Choroid plexus epithelial cell (primary cell): ENCODE results near the gene LENG9.
"Not testable (repeated sequence)": the region's sequence is repeated elsewhere in the genome, so short reads cannot be mapped to it uniquely, and the experiment has no call there.

Source experiments
- DNase-seq: peaks from one replicate; pipeline ENCODE4 v3.0.0-alpha.2; 2010; ENCODE audit warnings: low read depth
- H3K4me3 ChIP-seq: 2 replicates; pipeline ENCODE4 v1.5.1; 2011; ENCODE audit warnings: low read depth, mild to moderate bottlenecking, control low read depth, low read length, moderate library complexity
- CTCF ChIP-seq: conservative IDR thresholded peaks from 2 replicates; pipeline ENCODE4 v1.5.1; 2011; ENCODE audit warnings: low read depth, mild to moderate bottlenecking, control low read depth, inconsistent platforms, low read length, moderate library complexity

LENG9 gene

GRCh38 chr19:54463531-54464043 is at the start of gene LENG9:
TSS of gene LENG9 (minus strand) at chr19:54463778. CDS start at chr19:54463526, 252 bp downstream.
- H3K4me3 ChIP-seq, result peak within 1 kb of the TSS; percentile 72
- peak; percentile 100 for DNase-seq
- no peak for TF ChIP-seq CTCF

- DNase-seq, H3K4me3 ChIP-seq: not testable (repeated sequence)
These were observed 45.8 kb upstream of the LENG9 start for GRCh38 chr19:54509200-54509940.

DNA sequence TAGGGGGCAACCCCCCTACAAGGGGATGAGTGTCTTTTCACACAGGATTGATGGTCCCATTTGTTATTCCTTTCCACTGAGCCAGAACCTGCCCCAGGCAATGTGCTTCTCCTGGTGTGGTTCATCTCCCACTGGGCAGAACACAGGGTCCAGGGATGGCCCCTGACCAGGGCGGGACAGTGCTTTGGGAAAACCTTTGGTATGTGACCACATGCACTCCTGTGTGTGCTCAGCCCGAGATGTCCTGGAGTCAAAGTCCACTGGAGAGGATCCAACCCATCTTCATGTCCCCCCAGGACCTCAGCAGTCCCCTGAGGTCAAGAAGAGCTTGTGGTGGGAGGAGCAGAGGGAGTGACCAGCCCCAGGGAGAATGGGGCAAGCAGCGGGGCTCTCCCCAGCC is 44.9 kb upstream of the LENG9 start:
- not testable (repeated sequence) for H3K4me3 ChIP-seq, DNase-seq

- no peak for TF ChIP-seq CTCF
These were observed 44.2 kb upstream of the LENG9 start for GRCh38 chr19:54507824-54508223.

GRCh38 chr19:54507038-54507717 is 43.6 kb upstream of the LENG9 start:
- not testable (repeated sequence) for H3K4me3 ChIP-seq, DNase-seq

More at GRCh38 chr19:54507824-54508223, 44.2 kb upstream of the LENG9 start:
- H3K4me3 ChIP-seq, result no peak overlapping the region
- no peak for DNase-seq

DNA sequence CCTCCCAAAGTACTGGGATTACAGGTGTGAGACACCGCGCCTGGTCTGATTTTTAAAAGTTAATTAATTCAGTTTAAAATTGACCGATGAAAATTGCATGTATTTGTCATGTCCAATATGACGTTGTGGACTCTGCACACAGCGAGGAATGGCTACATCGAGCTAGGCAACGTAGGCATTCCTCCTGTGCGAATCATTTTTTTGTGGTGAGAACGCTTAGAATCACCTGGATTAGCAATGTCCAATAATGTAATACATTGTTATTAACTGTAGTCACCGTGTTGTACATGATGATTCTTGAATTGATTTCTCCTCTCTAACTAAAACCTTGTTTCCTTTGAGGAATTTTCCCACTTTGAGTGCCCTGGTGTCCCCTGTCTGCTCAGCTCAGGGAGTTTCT is 42.5 kb upstream of the LENG9 start:
- no peak for DNase-seq
- no peak for TF ChIP-seq CTCF
- H3K4me3 ChIP-seq, result no peak overlapping the region

DNA sequence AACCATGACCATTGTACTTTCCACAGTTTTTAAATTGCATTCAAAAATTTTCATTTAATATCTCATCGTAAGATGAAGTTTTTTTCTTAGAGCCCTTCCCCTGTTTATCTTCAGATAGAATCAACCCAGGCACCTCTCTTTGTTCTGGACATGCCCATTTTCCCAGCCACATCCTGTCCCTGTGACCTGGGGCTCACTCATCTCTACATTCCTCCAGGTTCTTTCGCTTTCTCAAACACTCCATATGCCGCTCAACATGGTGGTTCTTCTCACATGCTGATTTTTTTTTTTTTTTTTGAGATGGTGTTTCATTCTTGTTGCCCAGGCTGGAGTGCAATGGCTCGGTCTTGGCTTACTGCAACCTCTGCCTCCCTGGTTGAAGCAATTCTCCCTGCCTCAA is 42.0 kb upstream of the LENG9 start:
- DNase-seq, result not testable (repeated sequence)

GRCh38 chr19:54502518-54503048 is 39.0 kb upstream of the LENG9 start, which contains the start of gene LAIR2:
TSS of gene LAIR2 (plus strand) at chr19:54502831. CDS start at chr19:54502919, 88 bp downstream.
- H3K4me3 ChIP-seq, result no peak within 1 kb of the TSS
- no peak for TF ChIP-seq CTCF
- DNase-seq, result no peak

More for the DNA sequence above, 42.0 kb upstream of the LENG9 start:
- not testable (repeated sequence) for H3K4me3 ChIP-seq

- H3K4me3 ChIP-seq, DNase-seq: not testable (repeated sequence)
These were observed 34.8 kb upstream of the LENG9 start for GRCh38 chr19:54498451-54498772.

DNA sequence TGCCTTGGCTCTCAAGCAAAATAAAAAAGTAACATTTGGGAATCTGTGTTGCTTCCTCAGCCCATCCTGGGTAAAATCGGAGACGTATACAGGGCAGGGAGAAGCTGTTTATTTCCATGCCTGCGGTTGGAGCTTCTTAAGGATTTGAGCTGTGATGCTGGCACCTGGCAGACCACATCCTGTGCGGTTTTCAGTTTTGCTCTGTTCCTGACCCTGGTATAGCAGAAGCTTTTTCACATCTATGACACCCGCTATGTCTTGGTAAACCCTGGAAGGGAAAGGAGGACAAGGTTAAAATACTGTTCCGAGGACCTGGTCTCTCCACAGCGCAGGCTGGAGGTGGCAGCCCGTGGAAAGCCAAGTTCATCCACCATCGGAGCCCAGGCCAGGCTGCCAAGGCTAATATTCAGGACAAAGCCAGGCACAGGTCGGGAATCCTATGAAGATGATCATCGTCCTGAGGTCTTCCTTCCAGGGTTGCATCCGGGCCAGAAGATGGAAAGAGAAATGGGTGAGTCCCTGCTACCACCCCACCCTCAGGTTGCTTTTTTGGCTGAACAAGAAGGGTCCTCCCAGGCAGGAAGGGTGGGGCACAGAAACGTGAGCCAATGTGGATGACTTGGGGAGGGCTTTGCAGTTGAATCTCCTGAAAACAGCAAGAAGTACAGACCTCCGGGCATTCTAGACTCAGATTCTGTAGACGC is 34.3 kb upstream of the LENG9 start:
- H3K4me3 ChIP-seq, DNase-seq: not testable (repeated sequence)

GRCh38 chr19:54495284-54495683 is 31.7 kb upstream of the LENG9 start:
- H3K4me3 ChIP-seq, DNase-seq: not testable (repeated sequence)
